ENCODE data around the gene TUG1.

TUG1 gene

DNA sequence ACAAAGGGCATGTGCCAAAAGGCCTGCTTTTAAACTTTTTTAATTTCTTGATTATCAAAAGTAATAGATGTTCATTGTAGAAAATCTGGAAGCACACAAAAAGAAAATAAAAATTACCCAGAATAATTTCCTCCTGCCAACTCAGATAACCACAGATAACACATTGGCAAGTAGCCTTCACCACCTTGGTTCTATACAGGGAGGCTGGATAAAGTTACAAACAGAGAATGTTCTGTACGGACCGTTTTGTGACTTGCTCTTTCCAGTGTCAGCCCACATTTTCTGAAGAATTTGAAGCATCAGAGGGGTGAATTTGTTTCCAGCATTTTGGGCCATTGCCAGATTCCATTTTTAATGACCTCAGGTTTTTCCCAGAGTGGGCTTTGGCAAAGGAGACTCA, 23.5 kb downstream of the TUG1 start:
- FAIRE-seq (no peak), DNase-seq (ENCODE audit: extremely low spot score, insufficient read length, low read depth) (no peak)

GRCh38 chr22:30994960-30995359, 25.9 kb downstream of the TUG1 start:
- FAIRE-seq (peak; percentile 53), DNase-seq (ENCODE audit: extremely low spot score, insufficient read length, low read depth) (no peak)

DNA sequence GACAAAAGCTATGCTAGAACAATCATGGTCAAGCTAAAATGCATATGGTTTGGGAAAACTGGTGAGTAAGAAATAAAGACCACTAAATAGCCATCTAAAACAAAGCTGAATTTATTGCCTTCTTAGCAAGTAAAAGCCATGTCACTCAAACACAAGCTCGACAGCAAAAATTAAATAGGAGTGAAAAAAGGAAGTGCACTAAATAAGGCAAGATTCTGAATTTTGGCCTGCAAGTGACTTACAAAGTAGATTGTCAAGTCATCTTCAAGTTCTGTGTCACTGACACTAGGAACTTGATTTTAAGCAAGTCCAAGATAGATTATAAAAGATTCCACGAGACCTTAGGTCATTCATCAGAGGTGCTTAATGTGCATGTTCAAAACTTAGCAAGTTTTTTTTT, 27.4 kb downstream of the TUG1 start:
- no peak for DNase-seq (ENCODE audit: extremely low spot score, insufficient read length, low read depth)
- FAIRE-seq, result peak; percentile 18

DNA sequence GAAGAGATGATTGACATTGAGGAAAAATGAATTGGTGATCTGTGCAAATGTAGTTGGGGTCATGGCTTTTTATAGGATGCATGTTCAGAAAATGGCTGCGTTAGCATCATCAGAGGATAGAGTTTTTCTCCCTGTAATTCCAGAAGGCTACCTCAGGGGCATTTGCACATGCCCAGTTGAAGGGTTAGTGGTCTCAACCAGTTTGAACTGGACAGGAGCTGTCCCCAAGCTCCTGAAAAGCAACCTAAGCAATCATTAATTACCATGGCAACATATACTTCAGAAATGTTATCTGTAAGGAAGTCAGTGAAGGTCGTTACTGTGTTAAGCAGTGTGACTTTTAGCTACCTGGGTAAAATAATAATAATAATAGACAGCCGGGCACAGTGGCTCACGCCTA, 29.3 kb downstream of the TUG1 start:
- FAIRE-seq (no peak), DNase-seq (ENCODE audit: extremely low spot score, insufficient read length, low read depth) (no peak)

- no peak for FAIRE-seq
Measured at GRCh38 chr22:31001124-31001770, 32.2 kb downstream of the TUG1 start.

GRCh38 chr22:31005535-31005934, 36.5 kb downstream of the TUG1 start:
- FAIRE-seq (no peak), DNase-seq (ENCODE audit: extremely low spot score, insufficient read length, low read depth) (no peak)

More at GRCh38 chr22:31001124-31001770, 32.2 kb downstream of the TUG1 start:
- no peak for DNase-seq (ENCODE audit: extremely low spot score, insufficient read length, low read depth)

DNA sequence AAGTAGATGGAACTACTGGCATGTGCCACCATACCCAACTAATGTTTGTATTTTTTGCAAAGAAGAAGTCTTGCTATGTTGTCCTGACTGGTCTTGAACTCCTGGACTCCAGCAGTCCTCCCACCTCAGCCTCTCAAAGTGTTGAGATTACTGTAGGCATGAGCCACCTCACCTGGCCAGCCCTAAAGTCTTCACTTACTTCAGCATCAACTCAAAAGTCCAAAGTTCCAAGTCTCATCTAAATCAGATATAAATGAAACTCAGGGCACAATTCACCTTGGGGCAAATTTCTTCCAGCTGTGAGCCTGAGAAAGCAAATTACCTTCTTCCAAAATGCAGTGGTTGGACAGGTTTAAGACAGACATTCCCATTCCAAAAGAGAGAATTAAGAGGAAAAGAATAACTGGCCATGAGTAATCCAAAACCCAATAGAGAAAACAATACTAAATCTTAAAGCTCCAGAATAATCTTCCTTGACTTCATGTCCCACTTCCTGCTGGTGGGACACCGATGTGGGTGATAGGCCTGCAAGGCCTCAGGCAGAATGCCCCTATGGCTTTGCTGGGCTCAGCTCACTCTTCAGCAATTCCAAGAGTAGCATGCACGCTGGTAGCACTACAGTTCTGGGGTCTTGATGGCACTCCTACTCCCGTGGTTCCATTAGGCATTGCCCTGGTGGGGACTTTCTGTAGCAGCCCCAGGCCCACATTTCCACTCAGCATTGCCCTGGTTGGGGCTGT, 50.3 kb downstream of the TUG1 start:
- FAIRE-seq (no peak), DNase-seq (ENCODE audit: extremely low spot score, insufficient read length, low read depth) (no peak)

- DNase-seq (ENCODE audit: extremely low spot score, insufficient read length, low read depth) (no peak), FAIRE-seq (no peak)
Measured at GRCh38 chr22:31020334-31020733, 51.3 kb downstream of the TUG1 start.

DNA sequence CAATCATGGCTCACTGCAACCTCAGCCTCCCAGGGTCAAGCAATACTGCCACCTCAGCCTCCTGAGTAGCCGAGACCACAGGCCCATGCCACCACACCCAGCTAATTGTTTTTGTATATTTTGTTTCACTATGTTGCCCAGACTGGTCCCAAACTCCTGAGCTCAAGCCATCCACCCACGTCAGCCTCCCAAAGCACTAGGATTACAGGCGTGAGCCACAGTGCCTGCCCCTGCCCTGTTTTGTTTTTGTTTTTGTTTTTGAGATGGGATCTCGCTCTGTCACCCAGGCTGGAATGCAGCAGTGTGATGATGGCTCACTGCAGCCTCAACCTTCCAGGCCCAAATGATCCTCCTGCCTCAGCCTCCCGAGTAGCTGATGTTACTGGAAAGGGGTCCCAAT, 53.5 kb downstream of the TUG1 start:
- no peak for DNase-seq (ENCODE audit: extremely low spot score, insufficient read length, low read depth)
- no peak for FAIRE-seq
